Gastrocnemius medialis (tissue), 4 donors: ENCODE measurements around the gene TADA3.
"Not testable (repeated sequence)": the region's sequence is repeated elsewhere in the genome, so short reads cannot be mapped to it uniquely, and the experiment has no call there.

ENCODE experiments used
- POLR2A ChIP-seq, 2 donors: fragments of 450-650 bp; IDR thresholded peaks; one replicate each; pipeline ENCODE4 v1.6.1; 2017; ENCODE audit warnings: antibody characterized with exemption in 2 of 2, mild to moderate bottlenecking in 2 of 2, moderate library complexity in 2 of 2
- TF ChIP-seq, protein P1 (sequence below), 5 experiments: fragments of 450-650 bp in 3 of 5; fragments of 200-600 bp in 2 of 5; sonication (generic) in 2 of 5; IDR thresholded peaks in 4 of 5; conservative IDR thresholded peaks in 1 of 5; 1 replicate in 4 of 5; 2 replicates in 1 of 5; pipeline ENCODE4 v1.5.1; 2016 to 2019; ENCODE audit warnings: antibody characterized with exemption in 5 of 5, mild to moderate bottlenecking in 3 of 5, moderate library complexity in 3 of 5

DNA sequence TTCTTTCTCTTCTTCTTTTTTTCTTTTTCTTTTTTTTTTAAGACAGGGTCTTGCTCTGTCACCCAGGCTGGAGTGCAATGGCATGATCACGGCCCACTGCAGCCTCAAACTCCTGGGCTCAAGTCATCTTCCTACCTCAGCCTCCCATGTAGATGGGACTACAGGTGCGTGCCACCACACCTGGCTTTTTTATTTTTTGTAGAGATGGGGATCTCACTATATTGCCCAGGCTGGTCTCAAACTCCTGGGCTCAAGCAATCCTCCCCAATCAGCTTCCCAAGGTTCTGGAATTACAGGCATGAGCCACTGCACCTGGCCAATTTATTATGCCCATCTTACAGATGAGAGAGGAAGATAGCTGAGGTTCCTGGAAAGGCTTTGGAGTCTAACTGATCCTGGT, 21.3 kb downstream of the TADA3 start:
- TF ChIP-seq, protein P1, sequence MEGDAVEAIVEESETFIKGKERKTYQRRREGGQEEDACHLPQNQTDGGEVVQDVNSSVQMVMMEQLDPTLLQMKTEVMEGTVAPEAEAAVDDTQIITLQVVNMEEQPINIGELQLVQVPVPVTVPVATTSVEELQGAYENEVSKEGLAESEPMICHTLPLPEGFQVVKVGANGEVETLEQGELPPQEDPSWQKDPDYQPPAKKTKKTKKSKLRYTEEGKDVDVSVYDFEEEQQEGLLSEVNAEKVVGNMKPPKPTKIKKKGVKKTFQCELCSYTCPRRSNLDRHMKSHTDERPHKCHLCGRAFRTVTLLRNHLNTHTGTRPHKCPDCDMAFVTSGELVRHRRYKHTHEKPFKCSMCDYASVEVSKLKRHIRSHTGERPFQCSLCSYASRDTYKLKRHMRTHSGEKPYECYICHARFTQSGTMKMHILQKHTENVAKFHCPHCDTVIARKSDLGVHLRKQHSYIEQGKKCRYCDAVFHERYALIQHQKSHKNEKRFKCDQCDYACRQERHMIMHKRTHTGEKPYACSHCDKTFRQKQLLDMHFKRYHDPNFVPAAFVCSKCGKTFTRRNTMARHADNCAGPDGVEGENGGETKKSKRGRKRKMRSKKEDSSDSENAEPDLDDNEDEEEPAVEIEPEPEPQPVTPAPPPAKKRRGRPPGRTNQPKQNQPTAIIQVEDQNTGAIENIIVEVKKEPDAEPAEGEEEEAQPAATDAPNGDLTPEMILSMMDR (IDR thresholded peaks at IDR 0.05 in 4 of 5, conservative IDR thresholded peaks at IDR 0.05 in 1 of 5) = not testable (repeated sequence)
- not testable (repeated sequence) for TF ChIP-seq POLR2A (IDR thresholded peaks at IDR 0.05)
